ENCODE results near the gene ZNF608.

DNA sequence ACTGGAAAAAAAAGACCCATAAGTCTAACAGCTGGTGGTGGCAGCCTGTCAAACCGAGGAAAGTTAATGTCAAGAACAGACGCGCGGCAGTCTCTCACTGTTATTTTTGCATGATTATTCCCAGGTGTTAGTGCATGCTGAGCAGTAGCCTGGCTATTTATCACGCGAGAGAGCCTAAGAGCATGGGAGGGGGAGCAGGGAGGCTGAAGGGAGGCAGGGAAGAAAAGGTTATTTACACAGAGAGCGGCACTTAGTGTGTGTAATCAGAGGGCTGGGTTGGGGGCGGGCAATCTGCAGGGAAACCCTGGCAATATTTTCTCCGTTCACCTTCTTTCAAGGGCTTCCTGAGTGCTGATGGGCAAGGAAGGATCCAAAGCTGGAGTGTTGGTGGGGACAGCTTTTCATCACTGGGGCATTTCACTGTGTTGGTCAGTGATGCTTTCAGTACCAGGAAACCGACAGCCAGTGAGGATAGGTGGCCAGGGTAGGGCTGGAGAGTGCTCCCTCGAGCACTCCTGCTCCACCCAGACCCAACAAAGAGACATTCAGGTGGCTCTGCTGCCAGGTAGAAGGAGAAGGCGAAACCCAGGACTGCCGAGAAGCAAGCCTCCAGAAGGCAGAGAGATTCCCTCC, 39.6 kb downstream of the ZNF608 start:
- TF ChIP-seq POLR2A (IDR thresholded peaks at IDR 0.05; ENCODE audit: low read length) = no peak
- TF ChIP-seq GATA1 (IDR thresholded peaks at IDR 0.05; ENCODE audit: low read depth, low read length) = no peak

All from erythroblast (primary cell).